Mucosa of gallbladder (tissue), 1 donor: Measurements from ENCODE around the gene OSBPL2. TPM values are rescaled to one million over a fixed set of nuclear protein-coding genes. Genes with fewer than 3 reads are reported as not detected.

ENCODE experiments used
- DNase-seq: peaks from one replicate; pipeline ENCODE4 v3.0.0-alpha.2; 2020; ENCODE audit warnings: low spot score
- total RNA-seq: library from RNA; stranded (reverse); gene quantifications from one replicate; pipeline ENCODE4 v1.2.1, GENCODE V29; 2021
- donor health status: DM: no; HTN: no; CAD: no.

OSBPL2 gene
- total RNA-seq, 1 donor from 2014 or later, result 85.3 TPM

GRCh38 chr20:62285151-62285550, 46.8 kb downstream of the OSBPL2 start:
- DNase-seq, result no peak

GRCh38 chr20:62285722-62286121, 47.4 kb downstream of the OSBPL2 start:
- no peak for DNase-seq

DNA sequence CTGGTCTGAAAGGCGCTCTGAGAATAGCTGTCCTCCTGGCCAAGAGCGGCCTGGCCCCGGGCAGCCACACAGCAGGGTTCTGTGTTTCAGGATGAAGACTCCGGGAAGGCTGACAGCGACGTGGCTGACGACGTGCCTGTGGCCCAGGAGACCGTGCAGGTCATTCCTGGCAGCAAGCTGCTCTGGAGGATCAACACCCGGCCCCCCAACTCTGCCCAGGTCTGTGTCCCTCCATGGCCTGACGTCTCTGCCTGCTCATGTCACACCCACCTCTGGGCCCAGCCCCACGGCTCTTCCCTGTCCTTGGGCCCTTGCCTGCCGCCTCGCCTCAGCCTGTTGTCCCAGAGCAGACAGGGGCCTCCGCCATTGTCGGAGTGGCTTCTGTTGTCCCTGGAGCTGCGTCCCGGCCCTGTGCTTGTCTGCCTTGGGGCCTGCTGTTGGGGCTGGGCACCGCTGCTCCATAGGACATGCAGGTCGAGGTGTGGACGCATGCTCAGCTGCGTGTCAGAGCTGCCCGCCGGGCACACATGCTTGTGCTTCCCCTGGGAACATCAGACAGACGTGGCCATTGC, 48.3 kb downstream of the OSBPL2 start:
- no peak for DNase-seq

- no peak for DNase-seq
These were observed 48.8 kb downstream of the OSBPL2 start for GRCh38 chr20:62287129-62287528.

DNA sequence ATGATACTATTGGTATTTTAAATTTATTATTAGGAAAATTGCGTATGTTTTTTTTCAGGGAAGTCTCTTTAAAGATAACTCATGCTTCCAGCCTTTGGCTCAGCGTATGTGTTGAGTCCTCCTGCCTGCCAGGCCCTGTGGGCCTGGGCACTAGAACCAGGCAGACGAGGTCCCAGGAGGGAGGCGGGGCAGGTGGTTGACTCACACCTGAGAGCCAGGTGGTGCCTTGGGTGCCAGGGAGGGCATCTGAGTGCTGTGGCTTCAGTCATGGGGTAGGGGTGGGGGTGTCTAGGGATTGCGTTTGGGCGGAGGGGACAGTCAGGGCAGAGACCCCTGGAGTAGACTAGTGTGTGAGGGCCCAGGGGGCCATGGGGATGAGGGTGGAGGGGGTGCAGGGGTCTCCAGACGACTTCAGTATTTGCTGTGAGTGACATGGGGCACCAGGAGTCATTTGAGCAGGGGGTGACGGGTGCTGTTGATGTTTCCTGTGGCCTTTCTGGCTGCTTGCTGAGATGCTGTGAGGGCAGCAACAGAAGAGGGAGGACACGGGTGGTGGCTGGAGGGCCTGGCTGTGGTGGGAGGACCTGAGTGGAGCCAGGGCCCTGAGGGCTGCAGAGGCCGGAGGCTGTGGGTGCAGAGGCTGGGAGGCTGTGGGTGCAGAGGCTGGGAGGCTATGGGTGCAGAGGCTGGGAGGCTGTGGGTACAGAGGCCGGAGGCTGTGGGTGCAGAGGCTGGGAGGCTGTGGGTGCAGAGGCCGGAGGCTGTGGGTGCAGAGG, 49.6 kb downstream of the OSBPL2 start:
- no peak for DNase-seq

GRCh38 chr20:62288535-62289105, 50.3 kb downstream of the OSBPL2 start:
- DNase-seq, result no peak

GRCh38 chr20:62289131-62289530, 50.8 kb downstream of the OSBPL2 start:
- DNase-seq, result no peak

DNA sequence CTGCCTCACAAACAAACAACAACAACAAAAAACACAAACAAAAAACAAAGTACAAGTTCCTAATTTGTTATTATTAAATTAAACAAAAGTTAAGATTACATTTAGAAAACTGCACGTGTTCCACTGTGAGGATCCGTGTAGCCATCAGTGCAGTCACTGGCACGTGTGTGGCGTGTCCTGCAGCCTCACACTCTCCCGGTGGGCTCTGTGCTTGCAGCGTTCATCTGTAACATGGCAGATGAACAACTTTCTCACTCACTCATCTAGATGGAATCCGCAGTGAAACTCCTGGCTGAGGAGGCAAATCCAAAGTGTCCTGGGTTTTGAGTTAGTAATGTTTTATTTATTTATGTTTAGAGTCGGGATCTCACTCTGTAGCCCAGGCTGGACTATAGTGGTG, 51.6 kb downstream of the OSBPL2 start:
- DNase-seq, result no peak

DNA sequence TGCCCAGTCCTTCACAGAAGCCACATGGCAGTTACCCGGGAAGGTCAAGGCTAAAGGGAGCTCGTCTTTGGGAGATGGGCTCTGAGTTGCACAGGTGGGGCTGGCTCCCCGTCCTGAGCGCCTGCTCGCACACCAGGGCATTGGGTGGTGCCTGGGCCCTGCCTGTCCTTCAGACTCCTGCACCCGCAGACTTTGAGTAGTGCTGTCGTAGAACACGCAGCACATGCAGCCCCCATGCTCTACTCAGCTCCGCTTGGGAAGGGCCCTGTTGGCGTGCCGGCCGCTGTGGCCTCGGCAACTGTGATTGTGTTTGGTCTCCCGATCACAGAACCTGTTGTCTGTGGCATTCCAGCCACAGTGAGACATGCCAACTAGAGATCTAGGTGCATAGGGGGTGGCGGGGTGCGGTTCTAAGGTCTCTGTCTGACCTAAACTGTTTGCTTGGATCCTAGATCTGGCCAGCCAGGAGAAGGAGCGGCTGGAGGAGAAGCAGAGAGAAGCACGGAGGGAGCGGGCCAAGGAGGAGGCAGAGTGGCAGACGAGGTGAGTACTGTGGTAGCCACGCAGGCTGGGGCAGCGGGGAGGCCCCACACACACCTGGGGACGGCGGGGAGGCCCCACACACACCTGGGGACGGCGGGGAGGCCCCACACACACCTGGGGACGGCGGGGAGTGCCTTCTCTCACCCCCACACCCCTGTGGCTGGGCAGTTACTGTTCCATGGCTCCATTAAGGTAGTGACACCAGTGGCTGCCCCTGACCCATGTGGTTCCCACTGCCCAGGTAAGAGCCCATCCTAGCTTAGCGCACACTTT, 53.1 kb downstream of the OSBPL2 start:
- DNase-seq, result no peak

- DNase-seq, result no peak
These were observed 53.8 kb downstream of the OSBPL2 start for GRCh38 chr20:62292108-62292507.

DNA sequence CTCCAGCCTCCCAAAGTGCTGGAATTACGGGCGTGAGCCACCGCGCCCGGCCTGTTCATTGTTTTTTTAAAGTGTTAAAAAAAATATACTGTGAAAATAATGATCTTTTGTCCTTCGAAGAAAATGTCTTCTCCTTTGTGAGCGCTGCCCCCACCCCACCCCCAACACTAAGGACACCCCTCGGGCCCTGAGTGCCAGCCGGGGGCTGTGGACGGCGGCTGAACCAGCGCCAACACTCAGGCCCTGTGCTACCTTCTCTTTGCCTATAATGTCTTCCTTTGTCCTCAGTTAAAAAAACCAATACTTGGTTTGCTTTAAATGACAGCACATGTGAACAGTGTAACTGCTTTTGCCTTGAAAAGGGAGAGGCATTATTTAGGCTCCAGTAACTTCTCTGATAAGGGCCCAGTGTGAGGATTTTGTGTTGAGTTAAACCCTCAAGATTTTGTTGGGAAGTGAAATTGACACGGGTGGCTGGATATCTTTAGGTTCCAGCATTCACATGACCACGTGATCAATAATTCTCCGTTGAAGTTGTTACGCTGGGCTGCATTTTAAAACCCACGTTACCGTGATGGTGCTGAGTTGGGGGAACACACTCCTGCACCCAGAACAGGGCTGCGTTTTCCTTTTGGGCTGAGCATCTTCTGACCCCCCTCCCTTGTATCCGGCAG, 54.9 kb downstream of the OSBPL2 start:
- no peak for DNase-seq

- no peak for DNase-seq
These were observed 55.6 kb downstream of the OSBPL2 start for GRCh38 chr20:62293946-62294345.

GRCh38 chr20:62294516-62294915, 56.2 kb downstream of the OSBPL2 start:
- no peak for DNase-seq

DNA sequence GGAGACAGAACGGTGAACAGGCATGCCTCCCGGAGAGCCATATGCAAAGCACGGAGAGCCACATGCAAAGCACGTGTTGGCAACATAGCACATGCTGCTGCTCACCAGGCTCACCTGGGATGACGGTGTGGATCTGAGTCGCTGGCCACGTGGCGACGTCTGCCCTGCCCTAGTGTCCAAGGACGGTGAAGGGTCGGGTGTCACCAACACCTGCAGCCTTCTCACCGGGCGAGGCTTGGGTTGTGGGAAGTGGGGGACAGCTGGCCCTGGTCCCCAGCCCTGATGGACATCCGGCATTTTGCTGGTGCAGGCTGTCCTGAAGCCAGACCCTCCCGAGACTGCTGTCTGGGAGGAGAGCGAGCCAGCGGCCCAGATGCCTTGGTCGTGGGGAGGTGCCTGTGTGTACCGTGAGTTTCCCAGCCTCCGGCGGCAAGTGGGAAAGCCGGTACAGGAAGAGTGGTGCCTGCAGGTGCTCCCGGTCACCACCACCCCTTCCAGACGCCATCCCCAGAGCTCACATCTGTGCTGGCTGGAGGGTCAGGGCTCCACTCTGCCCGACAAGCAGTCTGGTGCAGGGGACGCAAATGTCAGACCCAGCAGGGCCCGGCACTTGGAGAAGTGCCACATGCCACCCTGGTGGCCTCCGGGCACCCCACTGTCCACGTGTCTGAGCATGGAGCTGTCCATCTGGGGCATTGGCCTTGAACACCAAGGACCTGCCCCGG, 58.6 kb downstream of the OSBPL2 start:
- no peak for DNase-seq

DNA sequence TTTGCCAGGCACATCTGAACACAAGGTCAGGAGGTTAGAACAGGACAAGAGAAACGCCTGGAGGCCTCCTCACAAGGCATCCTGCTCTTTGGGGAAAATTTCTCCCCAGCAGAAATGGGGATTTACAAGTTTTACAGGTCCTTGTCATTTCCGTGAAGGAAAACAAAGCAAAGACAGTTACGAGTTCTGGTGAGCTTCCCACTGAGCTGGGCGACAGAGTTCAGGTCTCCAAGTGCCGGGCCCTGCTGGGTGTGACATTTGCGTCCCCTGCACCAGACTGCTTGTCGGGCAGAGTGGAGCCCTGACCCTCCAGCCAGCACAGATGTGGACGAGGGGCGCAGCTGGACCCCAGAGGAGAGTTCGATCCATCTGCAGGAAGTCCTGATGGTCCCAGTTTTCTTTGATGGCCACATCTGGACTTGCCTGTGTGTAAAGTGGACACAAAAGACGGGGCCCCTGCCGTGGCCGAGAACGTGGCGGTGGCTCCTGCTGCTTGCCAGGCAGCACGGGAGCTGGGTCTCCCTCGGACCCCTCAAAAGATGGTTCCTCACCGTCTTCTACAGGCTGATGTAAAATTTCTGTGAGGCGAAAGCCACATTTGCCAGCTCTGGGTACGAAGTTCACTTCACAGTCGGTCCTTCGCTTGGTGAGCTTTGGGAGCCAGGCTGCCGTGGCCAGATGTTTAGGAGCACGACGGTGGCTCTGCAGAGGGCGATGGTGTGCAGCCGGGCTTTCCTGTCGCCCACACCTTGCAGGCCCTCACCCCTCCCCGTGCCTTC, 59.3 kb downstream of the OSBPL2 start:
- no peak for DNase-seq

GRCh38 chr20:62298577-62299249, 60.4 kb downstream of the OSBPL2 start:
- no peak for DNase-seq

- no peak for DNase-seq
These were observed 61.4 kb downstream of the OSBPL2 start for GRCh38 chr20:62299666-62300236.

DNA sequence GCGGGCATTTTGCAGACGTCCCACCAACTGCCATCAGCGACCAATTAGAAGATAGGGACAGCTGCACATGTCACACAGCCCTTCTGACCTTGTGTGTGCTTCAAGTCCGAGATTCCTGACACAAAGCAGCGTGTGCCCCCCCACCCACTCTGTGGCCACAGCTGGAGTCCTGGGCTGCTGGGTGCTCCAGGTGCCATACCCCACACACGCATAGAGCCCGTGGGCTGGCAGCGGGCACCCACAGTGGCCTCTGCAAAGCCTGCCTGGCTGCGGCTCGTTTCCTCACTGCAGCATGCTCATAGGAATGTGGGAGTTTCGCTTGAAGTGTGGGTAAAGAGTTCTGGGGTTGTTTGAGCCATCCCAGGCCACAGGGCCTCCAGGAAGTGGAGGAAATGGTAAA, 62.0 kb downstream of the OSBPL2 start:
- DNase-seq, result no peak

DNA sequence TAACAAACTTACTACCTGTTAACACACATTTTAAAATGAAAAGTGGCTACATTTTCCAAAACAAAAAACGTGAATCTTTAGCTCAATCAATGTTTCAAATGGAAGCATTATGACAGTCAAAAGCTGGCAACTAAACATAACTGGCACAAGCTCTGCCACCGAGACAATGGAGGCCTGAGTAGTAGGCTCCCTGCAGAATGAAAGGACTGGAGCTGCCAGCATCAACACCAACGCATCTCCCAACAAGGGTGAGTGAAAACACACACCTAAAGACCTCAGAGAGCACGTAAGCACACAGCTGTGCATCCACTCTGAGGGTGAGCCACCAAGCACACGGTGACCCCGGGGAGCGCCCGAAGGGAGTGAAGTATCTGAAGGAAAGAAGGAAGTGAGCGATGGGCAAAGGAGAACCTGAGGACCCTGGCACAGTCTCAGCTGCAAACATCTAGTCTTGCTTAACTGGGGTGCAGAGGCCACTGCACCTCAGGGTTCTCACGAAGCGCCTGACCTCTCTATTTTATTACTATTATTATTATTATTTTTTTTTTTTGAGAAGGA, 62.9 kb downstream of the OSBPL2 start:
- DNase-seq, result no peak
